Liver (tissue), 9 donors: ENCODE measurements around the gene DIP2A. TPM values are rescaled to one million over a fixed set of nuclear protein-coding genes. Genes with fewer than 3 reads are reported as not detected.

Experiments
- DNase-seq: peaks from one replicate; pipeline ENCODE4 v3.0.0-alpha.2; 2017; ENCODE audit warnings: low spot score
- H3K27ac ChIP-seq, 2 donors: one replicate each; pipeline ENCODE4 v1.7.0; 2013; ENCODE audit warnings: inconsistent platforms in 2 of 2, low read length in 2 of 2, control low read depth in 1 of 2, low read depth in 1 of 2, mild to moderate bottlenecking in 1 of 2
- H3K27me3 ChIP-seq, 4 donors: one replicate each; pipeline versions ENCODE4 v1.6.1 to v1.7.0; 2013; ENCODE audit warnings: low read length in 3 of 4, inconsistent platforms in 1 of 4, mild to moderate bottlenecking in 1 of 4, moderate library complexity in 1 of 4; ENCODE audit not compliant: control insufficient read depth in 4 of 4, insufficient read depth in 4 of 4
- H3K36me3 ChIP-seq, 4 donors: one replicate each; pipeline versions ENCODE4 v1.6.1 to v1.7.0; 2013; ENCODE audit warnings: low read length in 3 of 4, mild to moderate bottlenecking in 3 of 4, low read depth in 1 of 4, moderate library complexity in 1 of 4; ENCODE audit not compliant: control insufficient read depth in 4 of 4, insufficient read depth in 3 of 4
- H3K4me1 ChIP-seq, 4 donors: one replicate each; pipeline versions ENCODE4 v1.6.1 to v1.7.0; 2013; ENCODE audit warnings: low read length in 3 of 4, mild to moderate bottlenecking in 3 of 4, moderate library complexity in 1 of 4; ENCODE audit not compliant: control insufficient read depth in 4 of 4, insufficient read depth in 4 of 4
- H3K4me3 ChIP-seq, 3 donors: one replicate each; pipeline versions ENCODE4 v1.6.1 to v1.7.0; 2013; ENCODE audit warnings: low read length in 3 of 3, control low read depth in 1 of 3, low read depth in 1 of 3, mild to moderate bottlenecking in 1 of 3
- H3K9ac ChIP-seq, 2 donors: one replicate each; pipeline ENCODE4 v1.7.0; 2013; ENCODE audit warnings: low read length in 2 of 2, mild to moderate bottlenecking in 2 of 2, moderate library complexity in 2 of 2, control low read depth in 1 of 2, low read depth in 1 of 2
- H3K9me3 ChIP-seq, 4 donors: one replicate each; pipeline versions ENCODE4 v1.6.1 to v1.7.0; 2013; ENCODE audit warnings: low read length in 3 of 4; ENCODE audit not compliant: control insufficient read depth in 4 of 4
- FOXA2 ChIP-seq: IDR thresholded peaks from 2 replicates; pipeline ENCODE4 v1.6.1; 2016; ENCODE audit warnings: antibody characterized with exemption
- GABPA ChIP-seq, 2 donors: IDR thresholded peaks in 1 of 2; conservative IDR thresholded peaks in 1 of 2; 2 replicates each; pipeline ENCODE4 v1.6.1; 2016; ENCODE audit warnings: antibody characterized with exemption in 2 of 2, mild to moderate bottlenecking in 1 of 2, moderate library complexity in 1 of 2
- RAD21 ChIP-seq, 2 donors: IDR thresholded peaks; 2 replicates each; pipeline ENCODE4 v1.6.1; 2016; ENCODE audit warnings: antibody characterized with exemption in 2 of 2, mild to moderate bottlenecking in 2 of 2
- RXRA ChIP-seq, 2 donors: IDR thresholded peaks; 2 replicates each; pipeline ENCODE4 v1.6.1; 2017 to 2018; ENCODE audit warnings: antibody characterized with exemption in 2 of 2, mild to moderate bottlenecking in 1 of 2
- SP1 ChIP-seq: IDR thresholded peaks from 2 replicates; pipeline ENCODE4 v1.6.1; 2018; ENCODE audit warnings: antibody characterized with exemption, mild to moderate bottlenecking
- TAF1 ChIP-seq: conservative IDR thresholded peaks from 2 replicates; pipeline ENCODE4 v1.6.1; 2016; ENCODE audit warnings: antibody characterized with exemption, mild to moderate bottlenecking
- YY1 ChIP-seq: IDR thresholded peaks from 2 replicates; pipeline ENCODE4 v1.6.1; 2016; ENCODE audit warnings: antibody characterized with exemption, mild to moderate bottlenecking
- ZBTB33 ChIP-seq: IDR thresholded peaks from 2 replicates; pipeline ENCODE4 v1.6.1; 2016; ENCODE audit warnings: antibody characterized with exemption
- WGBS: extraction: QIAGEN DNeasy Blood & Tissue Kit; methylation state at CpG from one replicate; pipeline ENCODE4 v1.1.7; 2013; 5-methylcytosine and 5-hydroxymethylcytosine counted together
- polyA plus RNA-seq, 2 donors: library from polyadenylated mRNA; stranded (reverse) in 1 of 2; unstranded in 1 of 2; fragments of 200-250 nt in 1 of 2; fragments of >200 nt in 1 of 2; fragmentation: Nextera tagmentation in 1 of 2; extraction: Ambion mirVana in 1 of 2; gene quantifications; one replicate each; pipeline versions ENCODE4 v1.2.1 to v1.2.3, GENCODE V29; 2013 to 2015
- total RNA-seq, 2 donors: library from RNA; depleted of rRNA; stranded (reverse); fragments of >200 nt; gene quantifications; one replicate each; pipeline ENCODE4 v1.2.3, GENCODE V29; 2014
- TF ChIP-seq, protein P1 (sequence below): fragments of 150-350 bp; IDR thresholded peaks from 2 replicates; pipeline ENCODE4 v1.5.1; 2017; ENCODE audit warnings: improper control_type of control experiment, low read depth, low read length; ENCODE audit not compliant: missing input control
- TF ChIP-seq, protein P2 (sequence below): IDR thresholded peaks from 2 replicates; pipeline ENCODE4 v1.6.1; 2016; ENCODE audit warnings: antibody characterized with exemption
- TF ChIP-seq, protein P3 (sequence below): IDR thresholded peaks from 2 replicates; pipeline ENCODE4 v1.6.1; 2016; ENCODE audit warnings: antibody characterized with exemption, mild to moderate bottlenecking
- donor health status: healthy.
- donor health status: healthy.
- donor health status: healthy.
- donor health status: healthy.
- donor health status: healthy.

Gene DIP2A
- total and polyA plus RNA-seq, 4 donors: 3.8 to 21.7 (median 7.5) TPM

GRCh38 chr21:46438241-46438640, 20.4 kb upstream of the DIP2A start:
- H3K36me3 ChIP-seq: peaks cover 14 to 78% (median 26%) of the 10 kb centered on the region in 4 donors

GRCh38 chr21:46439906-46440305, 18.8 kb upstream of the DIP2A start:
- no peaks in the 10 kb centered on the region for H3K4me1 ChIP-seq
- no peaks in the 10 kb centered on the region for H3K9me3 ChIP-seq
- no peaks in the 10 kb centered on the region for H3K27me3 ChIP-seq
- H3K9ac ChIP-seq: no peak overlapping the region
- WGBS: 95% methylated on average over 18 of the region's 18 CpGs
- peaks cover 8 to 71% (median 26%) of the 10 kb centered on the region in 4 donors for H3K36me3 ChIP-seq
- H3K4me3 ChIP-seq: no peak overlapping the region
- no peak overlapping the region for H3K27ac ChIP-seq
- DNase-seq: no peak
- no peak for TF ChIP-seq TAF1
- TF ChIP-seq, protein P1, sequence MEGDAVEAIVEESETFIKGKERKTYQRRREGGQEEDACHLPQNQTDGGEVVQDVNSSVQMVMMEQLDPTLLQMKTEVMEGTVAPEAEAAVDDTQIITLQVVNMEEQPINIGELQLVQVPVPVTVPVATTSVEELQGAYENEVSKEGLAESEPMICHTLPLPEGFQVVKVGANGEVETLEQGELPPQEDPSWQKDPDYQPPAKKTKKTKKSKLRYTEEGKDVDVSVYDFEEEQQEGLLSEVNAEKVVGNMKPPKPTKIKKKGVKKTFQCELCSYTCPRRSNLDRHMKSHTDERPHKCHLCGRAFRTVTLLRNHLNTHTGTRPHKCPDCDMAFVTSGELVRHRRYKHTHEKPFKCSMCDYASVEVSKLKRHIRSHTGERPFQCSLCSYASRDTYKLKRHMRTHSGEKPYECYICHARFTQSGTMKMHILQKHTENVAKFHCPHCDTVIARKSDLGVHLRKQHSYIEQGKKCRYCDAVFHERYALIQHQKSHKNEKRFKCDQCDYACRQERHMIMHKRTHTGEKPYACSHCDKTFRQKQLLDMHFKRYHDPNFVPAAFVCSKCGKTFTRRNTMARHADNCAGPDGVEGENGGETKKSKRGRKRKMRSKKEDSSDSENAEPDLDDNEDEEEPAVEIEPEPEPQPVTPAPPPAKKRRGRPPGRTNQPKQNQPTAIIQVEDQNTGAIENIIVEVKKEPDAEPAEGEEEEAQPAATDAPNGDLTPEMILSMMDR: no peak

More at GRCh38 chr21:46438241-46438640, 20.4 kb upstream of the DIP2A start:
- no peaks in the 10 kb centered on the region for H3K4me1 ChIP-seq
- H3K9me3 ChIP-seq: no peaks in the 10 kb centered on the region
- H3K27ac ChIP-seq: no peak overlapping the region
- no peaks in the 10 kb centered on the region for H3K27me3 ChIP-seq
- 98% methylated on average over 11 of the region's 11 CpGs for WGBS
- no peak overlapping the region for H3K9ac ChIP-seq
- TF ChIP-seq, protein P2, sequence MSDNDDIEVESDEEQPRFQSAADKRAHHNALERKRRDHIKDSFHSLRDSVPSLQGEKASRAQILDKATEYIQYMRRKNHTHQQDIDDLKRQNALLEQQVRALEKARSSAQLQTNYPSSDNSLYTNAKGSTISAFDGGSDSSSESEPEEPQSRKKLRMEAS: no peak
- TF ChIP-seq ZBTB33: no peak
- TF ChIP-seq, protein P3, sequence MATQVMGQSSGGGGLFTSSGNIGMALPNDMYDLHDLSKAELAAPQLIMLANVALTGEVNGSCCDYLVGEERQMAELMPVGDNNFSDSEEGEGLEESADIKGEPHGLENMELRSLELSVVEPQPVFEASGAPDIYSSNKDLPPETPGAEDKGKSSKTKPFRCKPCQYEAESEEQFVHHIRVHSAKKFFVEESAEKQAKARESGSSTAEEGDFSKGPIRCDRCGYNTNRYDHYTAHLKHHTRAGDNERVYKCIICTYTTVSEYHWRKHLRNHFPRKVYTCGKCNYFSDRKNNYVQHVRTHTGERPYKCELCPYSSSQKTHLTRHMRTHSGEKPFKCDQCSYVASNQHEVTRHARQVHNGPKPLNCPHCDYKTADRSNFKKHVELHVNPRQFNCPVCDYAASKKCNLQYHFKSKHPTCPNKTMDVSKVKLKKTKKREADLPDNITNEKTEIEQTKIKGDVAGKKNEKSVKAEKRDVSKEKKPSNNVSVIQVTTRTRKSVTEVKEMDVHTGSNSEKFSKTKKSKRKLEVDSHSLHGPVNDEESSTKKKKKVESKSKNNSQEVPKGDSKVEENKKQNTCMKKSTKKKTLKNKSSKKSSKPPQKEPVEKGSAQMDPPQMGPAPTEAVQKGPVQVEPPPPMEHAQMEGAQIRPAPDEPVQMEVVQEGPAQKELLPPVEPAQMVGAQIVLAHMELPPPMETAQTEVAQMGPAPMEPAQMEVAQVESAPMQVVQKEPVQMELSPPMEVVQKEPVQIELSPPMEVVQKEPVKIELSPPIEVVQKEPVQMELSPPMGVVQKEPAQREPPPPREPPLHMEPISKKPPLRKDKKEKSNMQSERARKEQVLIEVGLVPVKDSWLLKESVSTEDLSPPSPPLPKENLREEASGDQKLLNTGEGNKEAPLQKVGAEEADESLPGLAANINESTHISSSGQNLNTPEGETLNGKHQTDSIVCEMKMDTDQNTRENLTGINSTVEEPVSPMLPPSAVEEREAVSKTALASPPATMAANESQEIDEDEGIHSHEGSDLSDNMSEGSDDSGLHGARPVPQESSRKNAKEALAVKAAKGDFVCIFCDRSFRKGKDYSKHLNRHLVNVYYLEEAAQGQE: no peak
- TF ChIP-seq YY1: no peak
- TF ChIP-seq GABPA (IDR thresholded peaks at IDR 0.05 in 1 of 2, conservative IDR thresholded peaks at IDR 0.05 in 1 of 2): no peak
- TF ChIP-seq SP1: no peak
- TF ChIP-seq FOXA2: no peak
- no peak for TF ChIP-seq RAD21 (IDR thresholded peaks at IDR 0.05)
- no peak for TF ChIP-seq RXRA (IDR thresholded peaks at IDR 0.05)
- H3K4me3 ChIP-seq: no peak overlapping the region
- no peak for DNase-seq
